Caco-2 (cell line): ENCODE data around the gene PRPS1. TPM values are rescaled to one million over a fixed set of nuclear protein-coding genes. Genes with fewer than 3 reads are reported as not detected.

Experiments used
- BruUV-seq: library from RNA; stranded (reverse); fragments of 400-500 nt; replicated peaks from 2 replicates; lab custom pipeline; 2021; lab: Mats Ljungman, UMichigan
- CTCF ChIA-PET: fragments of 300-600 bp; sonication (Branson Sonifier 250); formaldehyde crosslinking; loops from one replicate; lab custom pipeline; 2022; ENCODE audit warnings: antibody characterized with exemption; lab: Charles Lee
- POLR2A ChIA-PET: fragments of 300-600 bp; sonication (Branson Sonifier 250); formaldehyde crosslinking; loops from one replicate; lab custom pipeline; 2022; ENCODE audit warnings: antibody characterized with exemption; lab: Charles Lee
- DNase-seq, 2 experiments: peaks; one replicate each; pipeline versions ENCODE4 v3.0.0 to v3.0.0-alpha.2; 2020 to 2022
- H3K27me3 ChIP-seq: replicated peaks from 2 replicates; pipeline ENCODE4 v1.6.0; 2011; ENCODE audit warnings: low read length; ENCODE audit not compliant: control insufficient read depth, insufficient read depth
- H3K36me3 ChIP-seq: 2 replicates; pipeline ENCODE4 v1.5.1; 2011; ENCODE audit warnings: low read length; ENCODE audit not compliant: control insufficient read depth, insufficient read depth
- H3K4me1 ChIP-seq: fragments of 250-450 bp; sonication (Bioruptor Pico); 2 replicates; pipeline ENCODE4 v1.5.1; 2020; ENCODE audit warnings: mild to moderate bottlenecking
- H3K4me3 ChIP-seq: 2 replicates; pipeline ENCODE4 v1.5.1; 2011; ENCODE audit warnings: low read depth, mild to moderate bottlenecking, control low read depth, low read length
- H3K9me3 ChIP-seq: fragments of 250-450 bp; sonication (Bioruptor Pico); 2 replicates; pipeline ENCODE4 v1.5.1; 2020; ENCODE audit warnings: mild to moderate bottlenecking, moderate library complexity
- H3K27ac Mint-ChIP-seq: one replicate; pipeline ENCODE4 v1.8.0; 2022; ENCODE audit warnings: mixed read lengths; ENCODE audit not compliant: unreplicated experiment
- H3K27me3 Mint-ChIP-seq: one replicate; pipeline ENCODE4 v1.8.0; 2022; ENCODE audit warnings: mixed read lengths; ENCODE audit not compliant: insufficient read depth, unreplicated experiment
- H3K36me3 Mint-ChIP-seq: one replicate; pipeline ENCODE4 v1.8.0; 2022; ENCODE audit warnings: mild to moderate bottlenecking, mixed read lengths; ENCODE audit not compliant: insufficient read depth, unreplicated experiment
- H3K4me1 Mint-ChIP-seq: one replicate; pipeline ENCODE4 v1.8.0; 2022; ENCODE audit warnings: low read depth, mixed read lengths; ENCODE audit not compliant: unreplicated experiment
- H3K4me3 Mint-ChIP-seq: one replicate; pipeline ENCODE4 v1.8.0; 2022; ENCODE audit warnings: mild to moderate bottlenecking, moderate library complexity, mixed read lengths; ENCODE audit not compliant: unreplicated experiment
- H3K9me3 Mint-ChIP-seq: one replicate; pipeline ENCODE4 v1.8.0; 2022; ENCODE audit warnings: mixed read lengths; ENCODE audit not compliant: unreplicated experiment
- CTCF ChIP-seq, 2 experiments: fragments of 200-600 bp in 1 of 2; IDR thresholded peaks; 1 replicate in 1 of 2; 2 replicates in 1 of 2; pipeline versions ENCODE4 v1.5.1 to v1.8.0; 2011 to 2022; ENCODE audit warnings: antibody characterized with exemption in 1 of 2, control low read depth in 1 of 2, inconsistent platforms in 1 of 2, low read depth in 1 of 2, low read length in 1 of 2, mild to moderate bottlenecking in 1 of 2, moderate library complexity in 1 of 2; ENCODE audit not compliant: insufficient read depth in 1 of 2, severe bottlenecking in 1 of 2, unreplicated experiment in 1 of 2
- intact Hi-C: fragments of 100-400 bp; cut with micrococcal nuclease; formaldehyde crosslinking; loops from one replicate; pipeline ENCODE4 v1.10.0; 2022; ENCODE audit not compliant: unreplicated experiment
- total RNA-seq: library from RNA; stranded (reverse); gene quantifications from 2 replicates; pipeline ENCODE4 v1.2.3, GENCODE V29; 2022

Gene PRPS1
- total RNA-seq, 1 experiment from 2014 or later: 34.3 TPM

- no peak overlapping the region for H3K27ac Mint-ChIP-seq
These were observed 71.3 kb downstream of the PRPS1 start for GRCh38 chrX:107699616-107700015.

DNA sequence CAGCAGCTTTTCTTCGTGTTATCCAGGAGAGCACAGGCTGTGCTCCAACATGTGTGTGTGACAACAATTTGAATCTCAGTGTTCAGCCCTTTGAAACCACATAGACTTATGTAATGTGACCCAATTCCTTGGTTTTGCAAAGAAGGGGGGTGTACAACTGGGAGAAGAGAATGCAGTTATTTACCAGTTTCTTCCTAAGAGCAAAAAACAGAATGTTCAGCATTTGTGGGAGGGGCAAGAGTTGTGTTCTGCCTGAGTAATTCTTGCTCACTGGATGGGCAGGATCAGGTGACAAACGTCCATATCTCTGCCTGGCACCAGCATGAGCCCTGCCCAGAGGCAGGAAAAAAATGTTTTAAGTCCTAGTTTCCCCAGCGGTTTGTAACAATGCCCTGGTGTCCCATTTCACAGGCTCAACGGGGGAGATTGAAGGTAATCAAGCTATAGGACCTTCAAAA lies 72.0 kb downstream of the PRPS1 start:
- ChIA-PET POLR2A (no interaction called here), CTCF (no interaction called here)

More at GRCh38 chrX:107699616-107700015, 71.3 kb downstream of the PRPS1 start:
- no peaks in the 10 kb centered on the region for H3K27me3 Mint-ChIP-seq
- no TSS peak for BruUV-seq
- Histone ChIP-seq H3K4me3 (no peak overlapping the region), H3K36me3 (no peaks in the 10 kb centered on the region), H3K27me3 (no peaks in the 10 kb centered on the region), H3K9me3 (no peaks in the 10 kb centered on the region), H3K4me1 (no peaks in the 10 kb centered on the region)
- TF ChIP-seq CTCF (IDR thresholded peaks at IDR 0.05; ENCODE audit: insufficient read depth in 1 of 2, low read depth in 1 of 2, low read length in 1 of 2, severe bottlenecking in 1 of 2, unreplicated experiment in 1 of 2): no peak
- no peak overlapping the region for H3K4me3 Mint-ChIP-seq
- intact Hi-C loops: no loop called here
- H3K36me3 Mint-ChIP-seq: no peaks in the 10 kb centered on the region
- no peaks in the 10 kb centered on the region for H3K9me3 Mint-ChIP-seq
- H3K4me1 Mint-ChIP-seq: peaks cover 5% of the 10 kb centered on the region
- POLR2A ChIA-PET: no interaction called here
- CTCF ChIA-PET: no interaction called here
- DNase-seq: no peak

More for the DNA sequence above, 72.0 kb downstream of the PRPS1 start:
- H3K4me3 ChIP-seq: no peak overlapping the region
- no peaks in the 10 kb centered on the region for H3K27me3 ChIP-seq
- no peak overlapping the region for H3K27ac Mint-ChIP-seq
- no peak for TF ChIP-seq CTCF (IDR thresholded peaks at IDR 0.05; ENCODE audit: insufficient read depth in 1 of 2, low read depth in 1 of 2, low read length in 1 of 2, severe bottlenecking in 1 of 2, unreplicated experiment in 1 of 2)
- H3K4me1 Mint-ChIP-seq: peaks cover 5% of the 10 kb centered on the region
- intact Hi-C loops: no loop called here
- no TSS peak for BruUV-seq
- H3K4me1 ChIP-seq: no peaks in the 10 kb centered on the region
- H3K27me3 Mint-ChIP-seq: no peaks in the 10 kb centered on the region
- H3K9me3 ChIP-seq: no peaks in the 10 kb centered on the region
- no peak overlapping the region for H3K4me3 Mint-ChIP-seq
- DNase-seq: no peak
- no peaks in the 10 kb centered on the region for H3K36me3 ChIP-seq
- no peaks in the 10 kb centered on the region for H3K9me3 Mint-ChIP-seq
- no peaks in the 10 kb centered on the region for H3K36me3 Mint-ChIP-seq

Other genes starting within 250 kb of the PRPS1 start
- gene FRMPD3, start 178.9 kb upstream of the PRPS1 start, total RNA-seq: 0.05 TPM in 1 of 2 replicates, not detected in the other
- 2.2 TPM in 2 replicates for gene TSC22D3, start 147.3 kb downstream of the PRPS1 start, total RNA-seq
- not detected in 2 replicates for gene NCBP2L, start 149.2 kb downstream of the PRPS1 start, total RNA-seq
- gene MID2, start 197.4 kb downstream of the PRPS1 start, total RNA-seq: 1.8 and 1.9 TPM in 2 replicates